ENCODE measurements around the gene BPIFA3.

The BPIFA3 gene

GRCh38 chr20:33272155-33272873 lies 55.2 kb downstream of the BPIFA3 start:
- no peak for DNase-seq

- DNase-seq, result no peak
Observed at GRCh38 chr20:33273117-33273851, 56.1 kb downstream of the BPIFA3 start.

GRCh38 chr20:33275215-33275614 lies 58.1 kb downstream of the BPIFA3 start:
- no peak for DNase-seq

GRCh38 chr20:33275871-33276270 lies 58.7 kb downstream of the BPIFA3 start:
- no peak for DNase-seq

- DNase-seq, result no peak
Observed at GRCh38 chr20:33276303-33277113, 59.4 kb downstream of the BPIFA3 start.

All from NK-92 treated with Interleukin-12 subunit alpha and Interleukin-12 subunit beta, amount 100 ng/mL, for 24 hours (cell line).